ENCODE results near the gene ETV1.

DNA sequence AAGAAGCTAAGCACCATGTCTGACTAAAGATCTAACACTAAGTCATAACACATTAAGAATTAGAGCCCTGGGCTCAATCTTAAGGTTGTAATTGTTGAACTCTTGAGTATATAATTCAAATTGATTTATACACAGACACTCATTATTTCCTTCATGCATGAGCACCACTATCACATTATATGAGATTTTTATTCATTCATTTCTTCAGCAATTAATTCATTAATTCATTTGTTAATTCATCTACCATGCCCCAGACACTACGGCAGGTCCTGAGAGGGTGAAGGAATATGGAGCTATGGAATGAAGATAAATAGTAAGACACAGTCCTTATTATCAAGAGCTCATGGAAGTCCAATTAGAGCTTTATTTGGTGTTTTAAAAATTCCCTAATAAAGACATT is 41.9 kb downstream of the ETV1 start:
- TF ChIP-seq, protein P1, sequence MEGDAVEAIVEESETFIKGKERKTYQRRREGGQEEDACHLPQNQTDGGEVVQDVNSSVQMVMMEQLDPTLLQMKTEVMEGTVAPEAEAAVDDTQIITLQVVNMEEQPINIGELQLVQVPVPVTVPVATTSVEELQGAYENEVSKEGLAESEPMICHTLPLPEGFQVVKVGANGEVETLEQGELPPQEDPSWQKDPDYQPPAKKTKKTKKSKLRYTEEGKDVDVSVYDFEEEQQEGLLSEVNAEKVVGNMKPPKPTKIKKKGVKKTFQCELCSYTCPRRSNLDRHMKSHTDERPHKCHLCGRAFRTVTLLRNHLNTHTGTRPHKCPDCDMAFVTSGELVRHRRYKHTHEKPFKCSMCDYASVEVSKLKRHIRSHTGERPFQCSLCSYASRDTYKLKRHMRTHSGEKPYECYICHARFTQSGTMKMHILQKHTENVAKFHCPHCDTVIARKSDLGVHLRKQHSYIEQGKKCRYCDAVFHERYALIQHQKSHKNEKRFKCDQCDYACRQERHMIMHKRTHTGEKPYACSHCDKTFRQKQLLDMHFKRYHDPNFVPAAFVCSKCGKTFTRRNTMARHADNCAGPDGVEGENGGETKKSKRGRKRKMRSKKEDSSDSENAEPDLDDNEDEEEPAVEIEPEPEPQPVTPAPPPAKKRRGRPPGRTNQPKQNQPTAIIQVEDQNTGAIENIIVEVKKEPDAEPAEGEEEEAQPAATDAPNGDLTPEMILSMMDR (IDR thresholded peaks at IDR 0.05), result no peak
- TF ChIP-seq POLR2A (IDR thresholded peaks at IDR 0.05), result no peak
